K562 (cell line): ENCODE results near the gene ATG10. TPM values are rescaled to one million over a fixed set of nuclear protein-coding genes. Genes with fewer than 3 reads are reported as not detected.
A peak's percentile ranks its signal among the peaks of the same experiment; 100 is the strongest.

Source experiments
- ATAC-seq: fragments of 200-7000 bp; cut with Tn5 transposase; 3 replicates; pipeline ENCODE4 v1.9.1; 2020; ENCODE audit warnings: moderate library complexity
- BruUV-seq: library from RNA; stranded (reverse); fragments of 400-500 nt; replicated peaks from 2 replicates; lab custom pipeline; 2021; lab: Mats Ljungman, UMichigan
- CTCF ChIA-PET: fragments of 300-600 bp; formaldehyde crosslinking; extraction: SDS; loops from one replicate; lab custom pipeline; 2021; ENCODE audit warnings: low intra/inter-chr PET ratio; lab: Yijun Ruan, JAX
- POLR2A ChIA-PET: fragments of 300-600, 350-650 bp; sonication (Branson Sonifier 250); formaldehyde crosslinking; extraction: SDS; loops from one replicate; lab custom pipeline; 2021; ENCODE audit warnings: antibody characterized with exemption, inconsistent platforms; lab: Yijun Ruan, JAX
- DNase-seq, 4 experiments: peaks; one replicate each; pipeline versions ENCODE4 v3.0.0 to v3.0.0-alpha.2; 2011 to 2018; ENCODE audit warnings: low spot score in 3 of 4, mixed read lengths in 3 of 4; ENCODE audit errors: extremely low read depth in 1 of 4
- FAIRE-seq: peaks from 2 replicates; lab custom pipeline; 2011; peaks lifted over from hg19 to GRCh38; lab: Jason Lieb, UNC
- H2AFZ ChIP-seq: 2 replicates; pipeline ENCODE4 v1.6.0; 2011; ENCODE audit warnings: low read depth, low read length, control low read depth, inconsistent platforms
- H3K27ac ChIP-seq: fragments of 200-600 bp; 3 replicates; pipeline ENCODE4 v1.8.0; 2011; ENCODE audit warnings: low read depth, mild to moderate bottlenecking, control low read depth, inconsistent platforms, low read length, moderate library complexity, mixed read lengths; ENCODE audit errors: extremely low read depth
- H3K27me3 ChIP-seq, 2 experiments: fragments of 300-600 bp in 1 of 2; 2 replicates in 1 of 2; 3 replicates in 1 of 2; pipeline versions ENCODE4 v1.6.0 to v1.8.0; 2011; ENCODE audit warnings: inconsistent platforms in 2 of 2, low read length in 2 of 2, mild to moderate bottlenecking in 1 of 2, mixed read lengths in 1 of 2, moderate library complexity in 1 of 2; ENCODE audit not compliant: control insufficient read depth in 2 of 2, insufficient read depth in 2 of 2
- H3K36me3 ChIP-seq: fragments of 300-600 bp; 3 replicates; pipeline ENCODE4 v1.8.0; 2011; ENCODE audit warnings: mild to moderate bottlenecking, low read length, inconsistent platforms; ENCODE audit not compliant: control insufficient read depth, insufficient read depth
- H3K4me1 ChIP-seq, 2 experiments: fragments of 200-600 bp in 1 of 2; replicated peaks in 1 of 2; 2 replicates in 1 of 2; 3 replicates in 1 of 2; pipeline versions ENCODE4 v1.5.1 to v1.8.0; 2011; ENCODE audit warnings: inconsistent platforms in 2 of 2, low read length in 2 of 2, mild to moderate bottlenecking in 1 of 2, mixed read lengths in 1 of 2, moderate library complexity in 1 of 2; ENCODE audit not compliant: control insufficient read depth in 2 of 2, insufficient read depth in 2 of 2
- H3K4me2 ChIP-seq: 2 replicates; pipeline ENCODE4 v1.6.1; 2011; ENCODE audit warnings: low read length, control low read depth, inconsistent platforms, mixed read lengths; ENCODE audit not compliant: insufficient read depth
- H3K4me3 ChIP-seq: fragments of 200-600 bp; sonication (generic), shearing (Covaris generic); 2 replicates; pipeline ENCODE4 v1.5.1; 2016; ENCODE audit warnings: control low read depth, inconsistent platforms
- H3K79me2 ChIP-seq: fragments of 200-600 bp; 3 replicates; pipeline ENCODE4 v1.8.0; 2011; ENCODE audit warnings: low read length, inconsistent platforms; ENCODE audit not compliant: control insufficient read depth, insufficient read depth
- H3K9ac ChIP-seq, 2 experiments: 2 replicates each; pipeline versions ENCODE4 v1.6.0 to v1.6.1; 2011; ENCODE audit warnings: low read depth in 2 of 2, low read length in 2 of 2, control low read depth in 1 of 2, inconsistent platforms in 1 of 2, mild to moderate bottlenecking in 1 of 2, mixed read lengths in 1 of 2; ENCODE audit not compliant: insufficient read depth in 1 of 2
- H3K9me1 ChIP-seq: one replicate; pipeline ENCODE4 v1.6.0; 2011; ENCODE audit warnings: inconsistent platforms, mild to moderate bottlenecking, low read length, moderate library complexity; ENCODE audit not compliant: control insufficient read depth, insufficient read depth
- H3K9me3 ChIP-seq: replicated peaks from 2 replicates; pipeline ENCODE4 v1.5.1; 2011; ENCODE audit warnings: low read depth, low read length, inconsistent platforms; ENCODE audit not compliant: control insufficient read depth, insufficient read depth
- H4K20me1 ChIP-seq: replicated peaks from 2 replicates; pipeline ENCODE4 v1.6.1; 2011; ENCODE audit warnings: low read length, inconsistent platforms, mixed read lengths; ENCODE audit not compliant: control insufficient read depth, insufficient read depth
- CBX1 ChIP-seq: sonication (generic); IDR thresholded peaks from 2 replicates; pipeline ENCODE4 v1.6.1; 2016; ENCODE audit warnings: antibody characterized with exemption, low read depth, mild to moderate bottlenecking
- COPS2 ChIP-seq: fragments of 450-650 bp; conservative IDR thresholded peaks from 2 replicates; pipeline ENCODE4 v1.6.1; 2016; ENCODE audit warnings: mild to moderate bottlenecking, moderate library complexity
- FOXK2 ChIP-seq, 2 experiments: fragments of 450-650 bp; IDR thresholded peaks in 1 of 2; conservative IDR thresholded peaks in 1 of 2; 2 replicates each; pipeline ENCODE4 v1.6.1; 2016; ENCODE audit warnings: low read depth in 2 of 2, mild to moderate bottlenecking in 1 of 2
- GATA2 ChIP-seq: sonication (generic); formaldehyde crosslinking; IDR thresholded peaks from 2 replicates; pipeline ENCODE4 v1.4.0; 2020; ENCODE audit warnings: mild to moderate bottlenecking, missing genetic modification reagents
- IFI16 ChIP-seq: fragments of 250-450 bp; sonication (Bioruptor Pico); IDR thresholded peaks from 2 replicates; pipeline ENCODE4 v2.1.2; 2022; ENCODE audit warnings: mild to moderate bottlenecking, inconsistent platforms
- POLR2H ChIP-seq: IDR thresholded peaks from 2 replicates; pipeline ENCODE4 v1.6.1; 2016; ENCODE audit warnings: missing genetic modification characterization, low read depth, mild to moderate bottlenecking, control low read depth, missing compliant biosample characterization, moderate library complexity
- PTBP1 ChIP-seq: fragments of 200-400 bp; formaldehyde crosslinking; IDR thresholded peaks from 2 replicates; pipeline ENCODE4 v1.6.1; 2017; ENCODE audit warnings: low read depth, low read length
- RBM39 ChIP-seq: fragments of 200-400 bp; formaldehyde crosslinking; optimal IDR thresholded peaks from 2 replicates; pipeline ENCODE3; 2018; ENCODE audit warnings: low read depth, low read length
- RFX1 ChIP-seq: fragments of 450-650 bp; IDR thresholded peaks from 2 replicates; pipeline ENCODE4 v1.6.1; 2016; ENCODE audit warnings: mild to moderate bottlenecking, moderate library complexity
- SMARCC2 ChIP-seq: fragments of 450-650 bp; IDR thresholded peaks from 2 replicates; pipeline ENCODE4 v1.6.1; 2017; ENCODE audit warnings: antibody characterized with exemption, moderate library complexity, mild to moderate bottlenecking, low read depth
- WGBS: fragments of 100-300 bp; shearing (Covaris generic); methylation state at CpG from one replicate; pipeline ENCODE4 v1.1.6; 2016; ENCODE audit warnings: low coverage, mixed read lengths; ENCODE audit not compliant: insufficient coverage; ENCODE audit errors: missing lambda C conversion rate; 5-methylcytosine and 5-hydroxymethylcytosine counted together
- in situ Hi-C: fragments of 300-500 bp; cut with MboI; formaldehyde crosslinking; loops from 4 replicates; pipeline ENCODE4 v1.15.0; 2018; ENCODE audit warnings: inconsistent platforms, mixed read lengths
- intact Hi-C: fragments of 100-400 bp; cut with micrococcal nuclease; formaldehyde crosslinking; loops from 2 replicates; pipeline ENCODE4 v1.14.2; 2022
- polyA plus RNA-seq, 8 experiments: library from polyadenylated mRNA; depleted of rRNA in 4 of 8; stranded (reverse) in 5 of 8; unstranded in 3 of 8; fragments of >200 nt; fragmentation: Nextera tagmentation in 2 of 8; fragmentation: Illumina TruSeq in 1 of 8; extraction: Ambion mirVana in 2 of 8; extraction: Trizol in 1 of 8; gene quantifications; 2 replicates each; pipeline versions ENCODE4 v1.2.1 to v1.2.3, GENCODE V29; 2011 to 2014; ENCODE audit warnings: inconsistent platforms in 1 of 8, missing spikeins in 1 of 8
- total RNA-seq, 7 experiments: library from RNA; depleted of rRNA in 6 of 7; stranded (reverse); fragments of >200 nt in 6 of 7; fragmentation: Illumina TruSeq in 2 of 7; extraction: Trizol in 2 of 7; gene quantifications; 2 replicates each; pipeline versions ENCODE4 v1.2.1 to v1.2.3, GENCODE V29; 2011 to 2021; ENCODE audit warnings: low replicate concordance in 1 of 7
- TF ChIP-seq, protein P1 (sequence below): fragments of 250-450 bp; sonication (Bioruptor Pico); IDR thresholded peaks from 2 replicates; pipeline ENCODE4 v1.8.0; 2022; ENCODE audit warnings: moderate library complexity, mild to moderate bottlenecking, inconsistent platforms
- TF ChIP-seq, protein P2 (sequence below): sonication (generic); formaldehyde crosslinking; IDR thresholded peaks from 2 replicates; pipeline ENCODE4 v1.8.0; 2022; ENCODE audit warnings: mild to moderate bottlenecking, missing genetic modification reagents
- TF ChIP-seq, protein P3 (sequence below): fragments of 250-450 bp; sonication (Bioruptor Pico); IDR thresholded peaks from 2 replicates; pipeline ENCODE4 v1.4.0; 2020; ENCODE audit warnings: mild to moderate bottlenecking, moderate library complexity
- TF ChIP-seq, protein P4 (sequence below): fragments of 250-450 bp; sonication (Bioruptor Pico); IDR thresholded peaks from 2 replicates; pipeline ENCODE4 v1.5.0; 2020; ENCODE audit warnings: mild to moderate bottlenecking, borderline replicate concordance

ATG10 gene
- total and polyA plus RNA-seq, 9 of the 15 experiments (the other 6 are each of a cell fraction or from before 2014, with no cell fraction given), result 7.0 to 18.8 (median 14.6) TPM

DNA sequence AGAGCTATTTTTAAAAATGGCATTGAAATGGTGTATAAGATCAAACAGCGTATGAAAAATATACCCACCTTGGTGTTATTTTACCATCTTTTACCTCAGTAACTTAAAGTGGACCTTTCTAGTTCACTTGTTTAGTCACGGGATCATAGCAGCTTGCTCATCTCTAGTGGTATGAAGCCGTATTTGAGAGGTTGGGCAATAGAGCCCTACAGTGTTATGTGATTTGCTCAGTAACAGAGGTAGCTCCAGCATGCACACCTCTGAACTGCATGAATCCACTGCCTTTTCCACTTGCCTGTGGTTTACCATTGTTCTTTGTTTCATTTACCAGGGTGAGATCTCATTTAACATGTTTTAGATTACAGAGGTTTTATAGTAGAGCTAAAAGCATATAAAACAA, 134.4 kb downstream of the ATG10 start:
- in situ Hi-C loops, result no loop called here
- POLR2A ChIA-PET, result interaction anchor here (0.9 to 1.5 kb wide), 4 partner anchors 11 to 136 kb away, joined by 3 to 6 read pairs (median 3); no protein-coding TSS in a partner anchor
- peaks cover 0 to 5% of the 10 kb centered on the region in 2 experiments; a peak in 3 of 5 replicates for H3K4me1 ChIP-seq
- no peaks in the 10 kb centered on the region for H3K79me2 ChIP-seq
- no peak for TF ChIP-seq POLR2H (tag)
- no peak for TF ChIP-seq RFX1
- TF ChIP-seq, protein P1, sequence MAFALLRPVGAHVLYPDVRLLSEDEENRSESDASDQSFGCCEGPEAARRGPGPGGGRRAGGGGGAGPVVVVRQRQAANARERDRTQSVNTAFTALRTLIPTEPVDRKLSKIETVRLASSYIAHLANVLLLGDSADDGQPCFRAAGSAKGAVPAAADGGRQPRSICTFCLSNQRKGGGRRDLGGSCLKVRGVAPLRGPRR (CRISPR knock-in tag), result no peak
- no peak for TF ChIP-seq SMARCC2
- no peak for TF ChIP-seq IFI16 (CRISPR knock-in tag)
- TF ChIP-seq, protein P2, sequence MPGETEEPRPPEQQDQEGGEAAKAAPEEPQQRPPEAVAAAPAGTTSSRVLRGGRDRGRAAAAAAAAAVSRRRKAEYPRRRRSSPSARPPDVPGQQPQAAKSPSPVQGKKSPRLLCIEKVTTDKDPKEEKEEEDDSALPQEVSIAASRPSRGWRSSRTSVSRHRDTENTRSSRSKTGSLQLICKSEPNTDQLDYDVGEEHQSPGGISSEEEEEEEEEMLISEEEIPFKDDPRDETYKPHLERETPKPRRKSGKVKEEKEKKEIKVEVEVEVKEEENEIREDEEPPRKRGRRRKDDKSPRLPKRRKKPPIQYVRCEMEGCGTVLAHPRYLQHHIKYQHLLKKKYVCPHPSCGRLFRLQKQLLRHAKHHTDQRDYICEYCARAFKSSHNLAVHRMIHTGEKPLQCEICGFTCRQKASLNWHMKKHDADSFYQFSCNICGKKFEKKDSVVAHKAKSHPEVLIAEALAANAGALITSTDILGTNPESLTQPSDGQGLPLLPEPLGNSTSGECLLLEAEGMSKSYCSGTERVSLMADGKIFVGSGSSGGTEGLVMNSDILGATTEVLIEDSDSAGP, result no peak
- TF ChIP-seq COPS2, result no peak
- TF ChIP-seq, protein P3, sequence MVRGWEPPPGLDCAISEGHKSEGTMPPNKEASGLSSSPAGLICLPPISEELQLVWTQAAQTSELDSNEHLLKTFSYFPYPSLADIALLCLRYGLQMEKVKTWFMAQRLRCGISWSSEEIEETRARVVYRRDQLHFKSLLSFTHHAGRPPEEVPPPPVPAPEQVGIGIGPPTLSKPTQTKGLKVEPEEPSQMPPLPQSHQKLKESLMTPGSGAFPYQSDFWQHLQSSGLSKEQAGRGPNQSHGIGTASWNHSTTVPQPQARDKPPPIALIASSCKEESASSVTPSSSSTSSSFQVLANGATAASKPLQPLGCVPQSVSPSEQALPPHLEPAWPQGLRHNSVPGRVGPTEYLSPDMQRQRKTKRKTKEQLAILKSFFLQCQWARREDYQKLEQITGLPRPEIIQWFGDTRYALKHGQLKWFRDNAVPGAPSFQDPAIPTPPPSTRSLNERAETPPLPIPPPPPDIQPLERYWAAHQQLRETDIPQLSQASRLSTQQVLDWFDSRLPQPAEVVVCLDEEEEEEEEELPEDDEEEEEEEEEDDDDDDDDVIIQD (CRISPR knock-in tag), result no peak
- TF ChIP-seq GATA2 (CRISPR knock-in tag), result no peak
- TF ChIP-seq FOXK2 (conservative IDR thresholded peaks at IDR 0.05 in 1 of 2, IDR thresholded peaks at IDR 0.05 in 1 of 2; ENCODE audit: low read depth in 2 of 2), result no peak
- TF ChIP-seq, protein P4, sequence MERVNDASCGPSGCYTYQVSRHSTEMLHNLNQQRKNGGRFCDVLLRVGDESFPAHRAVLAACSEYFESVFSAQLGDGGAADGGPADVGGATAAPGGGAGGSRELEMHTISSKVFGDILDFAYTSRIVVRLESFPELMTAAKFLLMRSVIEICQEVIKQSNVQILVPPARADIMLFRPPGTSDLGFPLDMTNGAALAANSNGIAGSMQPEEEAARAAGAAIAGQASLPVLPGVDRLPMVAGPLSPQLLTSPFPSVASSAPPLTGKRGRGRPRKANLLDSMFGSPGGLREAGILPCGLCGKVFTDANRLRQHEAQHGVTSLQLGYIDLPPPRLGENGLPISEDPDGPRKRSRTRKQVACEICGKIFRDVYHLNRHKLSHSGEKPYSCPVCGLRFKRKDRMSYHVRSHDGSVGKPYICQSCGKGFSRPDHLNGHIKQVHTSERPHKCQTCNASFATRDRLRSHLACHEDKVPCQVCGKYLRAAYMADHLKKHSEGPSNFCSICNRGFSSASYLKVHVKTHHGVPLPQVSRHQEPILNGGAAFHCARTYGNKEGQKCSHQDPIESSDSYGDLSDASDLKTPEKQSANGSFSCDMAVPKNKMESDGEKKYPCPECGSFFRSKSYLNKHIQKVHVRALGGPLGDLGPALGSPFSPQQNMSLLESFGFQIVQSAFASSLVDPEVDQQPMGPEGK, result no peak
- no peak for TF ChIP-seq RBM39
- no peak for TF ChIP-seq PTBP1
- no peak for TF ChIP-seq CBX1
- TF ChIP-seq, all 486 proteins: peak for 0
- 68% methylated on average over 3 of the region's 3 CpGs for WGBS
- Histone ChIP-seq H3K36me3 (no peaks in the 10 kb centered on the region), H3K4me2 (no peak overlapping the region), H2AFZ (no peak overlapping the region), H4K20me1 (no peaks in the 10 kb centered on the region), H3K27ac (no peak overlapping the region), H3K4me3 (no peak overlapping the region), H3K9ac (no peak overlapping the region), H3K27me3 (no peaks in the 10 kb centered on the region), H3K9me3 (no peaks in the 10 kb centered on the region), H3K9me1 (no peaks in the 10 kb centered on the region)
- no TSS peak for BruUV-seq
- ATAC-seq (peak; percentile 64; the same call in 2 of the 3 replicates), DNase-seq (no peak), FAIRE-seq (no peak)
- CTCF ChIA-PET, result no interaction called here
- intact Hi-C loops, result loop anchor here (2.0 to 5.0 kb wide), 2 partner anchors 61 to 121 kb away; no protein-coding TSS in a partner anchor
